GM18951 (cell line): ENCODE data around the gene LRCH1.
"Not testable (repeated sequence)": the region's sequence is repeated elsewhere in the genome, so short reads cannot be mapped to it uniquely, and the experiment has no call there.

Experiments used
- POLR2A ChIP-seq: IDR thresholded peaks from 4 replicates; pipeline ENCODE4 v1.6.1; 2011; ENCODE audit warnings: mild to moderate bottlenecking; ENCODE audit not compliant: insufficient read length, insufficient read depth; ENCODE audit errors: extremely low read depth
- in situ Hi-C: fragments of 300-500 bp; cut with MboI; formaldehyde crosslinking; loops from one replicate; pipeline ENCODE4 v1.12.0; 2022; ENCODE audit warnings: low sequenced_read_pairs, mixed read lengths, inconsistent platforms; ENCODE audit not compliant: unreplicated experiment

Gene LRCH1

DNA sequence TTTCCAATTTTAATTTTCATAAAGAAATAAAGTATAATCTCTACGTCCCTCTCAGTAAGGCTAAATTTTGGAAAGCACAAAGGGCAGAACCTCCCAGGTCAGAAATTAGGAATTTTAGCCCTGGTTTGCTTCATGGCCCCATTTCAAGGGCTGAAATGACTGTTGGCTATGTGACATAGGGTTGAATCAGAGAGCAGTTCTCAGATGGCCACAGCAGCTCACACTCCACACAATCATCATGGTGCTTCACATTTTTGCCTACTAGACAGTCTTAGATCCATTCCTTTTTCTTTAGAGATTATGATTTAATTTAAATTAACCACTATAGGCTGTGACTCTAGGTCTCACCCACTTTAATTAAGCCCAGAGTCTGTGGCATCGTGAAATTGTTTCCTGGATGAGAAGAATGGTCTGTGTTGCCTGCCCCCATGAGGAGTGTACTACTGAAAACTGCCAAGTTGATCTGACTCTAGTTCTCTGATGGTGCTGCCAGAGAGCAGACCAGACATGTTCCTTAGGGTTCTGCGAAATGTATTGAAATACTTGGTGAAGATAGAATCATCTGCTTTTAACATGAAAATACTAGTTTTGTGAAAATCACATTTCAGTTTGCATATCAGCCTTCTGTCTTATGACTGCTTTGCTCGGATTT is 186.6 kb downstream of the LRCH1 start:
- in situ Hi-C loops, result no loop called here
- no peak for TF ChIP-seq POLR2A

- no peak for TF ChIP-seq POLR2A
- in situ Hi-C loops, result no loop called here
Observed at GRCh38 chr13:46743191-46743590, 190.2 kb downstream of the LRCH1 start.

GRCh38 chr13:46745062-46745461 is 192.1 kb downstream of the LRCH1 start:
- TF ChIP-seq POLR2A, result no peak
- in situ Hi-C loops, result no loop called here

- in situ Hi-C loops, result no loop called here
- no peak for TF ChIP-seq POLR2A
Observed at GRCh38 chr13:46745706-46746105, 192.7 kb downstream of the LRCH1 start.

DNA sequence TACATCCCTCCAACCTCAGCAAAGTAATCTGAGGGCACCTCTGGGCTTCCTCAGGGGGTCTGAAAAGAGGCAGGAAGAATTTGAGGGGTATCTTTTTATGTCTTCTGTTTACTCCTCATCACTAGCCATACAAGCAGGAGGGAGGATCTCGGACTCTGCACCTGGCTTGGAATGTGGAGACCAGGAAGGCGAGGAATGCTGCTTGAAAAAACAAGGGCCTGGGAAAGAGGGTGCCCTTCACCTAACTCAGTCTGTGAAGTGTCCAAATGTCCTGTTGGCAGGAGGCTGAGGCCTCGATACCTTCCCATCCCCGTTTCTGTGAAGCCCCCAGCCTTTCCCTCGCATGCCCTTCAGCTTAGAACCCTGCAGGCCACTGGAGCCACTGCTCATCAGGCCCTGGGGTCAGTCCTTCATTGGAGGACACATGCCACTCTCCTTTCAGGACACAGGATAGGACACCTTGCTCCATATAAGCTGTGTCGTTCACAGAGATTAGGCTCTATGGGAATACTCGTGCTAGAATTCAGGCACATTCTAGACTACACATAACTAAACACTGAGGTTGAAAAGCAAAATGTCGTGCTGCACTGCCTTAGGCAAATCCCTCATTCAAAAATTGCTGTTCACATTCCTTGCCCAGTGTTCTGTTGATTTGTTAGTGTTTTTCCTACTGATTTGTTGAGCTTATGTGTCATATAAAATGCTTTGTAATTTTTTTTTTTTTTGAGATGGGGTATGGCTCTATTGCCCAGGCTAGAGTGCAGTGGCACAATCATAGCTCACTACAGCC is 194.3 kb downstream of the LRCH1 start:
- TF ChIP-seq POLR2A, result no peak

GRCh38 chr13:46748300-46748699 is 195.3 kb downstream of the LRCH1 start:
- in situ Hi-C loops, result no loop called here
- no peak for TF ChIP-seq POLR2A

More for the DNA sequence above, 194.3 kb downstream of the LRCH1 start:
- in situ Hi-C loops, result no loop called here

DNA sequence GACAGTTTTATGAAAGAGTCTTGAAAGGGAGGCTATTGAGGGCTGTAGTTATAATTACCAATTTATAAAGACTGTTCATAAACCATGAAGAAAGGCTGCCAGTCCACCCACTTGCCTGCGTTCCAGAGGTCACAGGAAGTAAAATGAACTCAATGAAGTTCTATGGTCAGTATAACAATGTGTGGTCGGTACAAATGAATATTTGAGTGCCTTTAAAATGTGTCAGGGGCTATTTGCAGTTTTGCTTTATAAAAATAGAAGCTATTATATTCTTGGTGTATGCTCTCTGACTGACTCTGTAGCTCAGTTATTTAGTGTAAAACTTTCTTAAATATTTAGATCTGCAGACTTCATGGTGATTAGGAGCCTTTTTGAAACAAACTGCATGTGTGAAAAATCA is 197.0 kb downstream of the LRCH1 start:
- in situ Hi-C loops, result no loop called here
- no peak for TF ChIP-seq POLR2A

DNA sequence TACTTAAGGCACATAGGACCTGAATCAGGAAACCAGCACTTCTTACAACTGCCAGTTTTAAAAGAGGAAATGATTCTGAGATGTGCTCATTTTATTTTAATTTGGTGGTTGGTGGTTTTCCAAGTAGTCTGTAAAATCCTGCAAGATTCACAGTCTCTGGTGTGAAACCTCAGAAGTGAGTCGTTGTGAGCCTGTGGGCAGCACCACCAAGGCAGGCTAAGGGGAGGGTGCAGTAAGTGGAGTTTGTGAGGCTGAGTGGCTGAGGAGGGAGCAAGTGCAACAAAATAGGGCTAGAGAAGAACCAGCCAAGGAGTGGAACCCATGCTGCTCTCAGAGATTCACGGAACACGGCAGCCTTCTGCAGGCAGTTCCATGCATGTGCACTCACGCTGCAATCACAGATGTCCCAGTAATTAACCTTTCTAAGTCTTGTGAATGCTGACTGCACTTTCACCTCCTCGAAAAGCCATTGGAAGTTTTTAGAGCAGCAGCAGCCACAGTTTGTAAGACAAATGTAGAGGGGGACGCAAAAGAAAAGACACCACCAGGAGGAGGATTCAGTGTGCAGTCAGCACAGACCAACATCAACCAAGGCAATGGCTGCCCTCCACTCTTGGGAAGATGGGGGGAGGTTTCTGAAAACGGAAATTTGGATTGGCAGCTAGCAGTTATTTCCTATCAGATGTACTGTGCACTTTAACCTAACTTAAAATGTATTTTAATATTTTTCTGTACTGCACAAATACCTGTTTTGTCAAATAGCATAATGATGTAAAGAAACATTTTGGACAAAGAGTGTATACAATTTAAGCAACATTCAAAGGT is 199.1 kb downstream of the LRCH1 start:
- in situ Hi-C loops, result no loop called here
- TF ChIP-seq POLR2A, result peak; percentile 18

DNA sequence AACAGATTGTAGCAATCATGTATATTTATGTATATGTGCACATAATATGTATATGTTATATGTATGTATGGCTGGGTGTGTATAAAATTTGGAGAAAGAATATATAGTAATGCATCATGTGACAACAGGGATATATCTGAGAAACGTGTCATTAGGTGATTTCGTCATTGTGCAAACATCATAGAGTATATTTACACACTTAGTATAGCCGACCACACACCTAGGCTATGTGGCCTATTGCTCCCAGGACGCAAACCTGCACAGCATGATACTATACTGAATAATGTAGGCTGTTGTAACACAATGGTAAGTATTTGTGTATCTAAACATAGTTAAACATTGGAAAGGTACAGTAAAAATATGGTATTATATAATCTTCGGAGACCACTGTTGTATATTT is 200.2 kb downstream of the LRCH1 start:
- no peak for TF ChIP-seq POLR2A

DNA sequence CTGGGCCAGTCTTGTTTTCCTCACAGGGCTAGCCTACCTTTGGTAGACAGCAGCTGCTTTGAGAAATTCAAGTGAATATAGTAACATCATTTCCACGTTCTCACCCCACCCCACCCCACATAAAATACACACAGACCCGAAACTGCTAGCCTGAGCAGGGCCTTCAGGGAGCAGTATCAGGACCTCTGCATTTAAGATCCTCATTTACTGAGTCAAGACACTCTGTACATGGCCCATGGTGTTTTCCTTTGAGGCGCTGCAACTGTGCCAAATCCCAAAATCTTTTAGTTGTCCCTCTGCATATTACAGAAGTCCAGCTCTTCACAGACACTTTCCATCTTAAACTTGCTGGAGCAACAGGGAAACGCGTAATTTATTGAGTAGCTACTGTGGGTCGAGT is 200.9 kb downstream of the LRCH1 start:
- no peak for TF ChIP-seq POLR2A
- in situ Hi-C loops, result no loop called here

More for the DNA sequence above, 200.2 kb downstream of the LRCH1 start:
- in situ Hi-C loops, result no loop called here

DNA sequence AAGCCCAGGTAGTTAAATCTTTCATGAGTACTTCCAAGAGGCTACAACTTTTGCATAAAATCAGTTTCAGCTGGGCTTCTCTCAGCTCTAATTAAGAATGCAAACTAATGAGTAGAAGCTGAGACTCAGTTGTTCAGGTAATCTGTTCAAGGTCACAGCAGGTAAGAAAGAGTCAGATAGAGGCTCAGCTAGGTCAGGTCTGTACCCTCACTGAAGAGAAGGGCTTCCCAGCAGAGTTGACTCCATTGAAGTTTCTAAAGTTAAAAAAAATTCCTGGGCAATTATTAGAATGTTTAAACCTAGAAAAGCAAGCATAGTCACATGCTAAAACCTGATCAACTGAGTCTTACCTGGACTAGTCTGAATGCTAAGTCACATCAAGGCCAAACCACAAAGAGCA is 201.8 kb downstream of the LRCH1 start:
- TF ChIP-seq POLR2A, result no peak
- in situ Hi-C loops, result no loop called here

DNA sequence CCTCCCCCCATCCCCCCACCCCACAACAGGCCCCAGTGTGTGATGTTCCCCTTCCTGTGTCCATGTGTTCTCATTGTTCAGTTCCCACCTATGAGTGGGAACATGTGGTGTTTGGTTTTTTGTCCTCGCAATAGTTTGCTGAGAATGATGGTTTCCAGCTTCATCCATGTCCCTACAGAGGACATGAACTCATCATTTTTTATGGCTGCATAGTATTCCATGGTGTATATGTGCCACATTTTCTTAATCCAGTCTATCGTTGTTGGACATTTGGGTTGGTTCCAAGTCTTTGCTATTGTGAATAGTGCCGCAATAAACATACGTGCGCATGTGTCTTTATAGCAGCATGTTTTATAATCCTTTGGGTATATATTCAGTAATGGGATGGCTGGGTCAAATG is 202.5 kb downstream of the LRCH1 start:
- in situ Hi-C loops, result not testable (repeated sequence)

DNA sequence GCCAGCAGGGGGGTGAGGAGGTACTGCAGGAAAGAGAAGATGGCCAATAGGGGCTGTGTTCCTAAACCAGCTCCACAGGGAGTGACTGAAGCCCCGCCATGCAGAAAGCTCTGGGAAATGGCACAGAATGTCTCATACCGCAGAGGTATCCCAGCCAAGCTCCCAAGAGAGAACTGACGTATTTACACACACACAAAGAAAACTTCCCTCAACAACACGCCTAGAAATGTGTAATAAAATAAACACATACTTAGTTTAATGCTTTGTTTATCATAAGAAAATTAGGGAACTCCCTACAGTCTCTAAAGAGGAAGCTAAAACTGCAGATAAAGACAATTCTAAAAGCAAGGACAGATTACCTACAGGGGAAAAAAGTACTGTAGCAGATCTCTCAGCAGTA is 204.0 kb downstream of the LRCH1 start:
- TF ChIP-seq POLR2A, result no peak
- in situ Hi-C loops, result no loop called here

- in situ Hi-C loops, result no loop called here
- TF ChIP-seq POLR2A, result no peak
Observed at GRCh38 chr13:46757640-46758039, 204.7 kb downstream of the LRCH1 start.

DNA sequence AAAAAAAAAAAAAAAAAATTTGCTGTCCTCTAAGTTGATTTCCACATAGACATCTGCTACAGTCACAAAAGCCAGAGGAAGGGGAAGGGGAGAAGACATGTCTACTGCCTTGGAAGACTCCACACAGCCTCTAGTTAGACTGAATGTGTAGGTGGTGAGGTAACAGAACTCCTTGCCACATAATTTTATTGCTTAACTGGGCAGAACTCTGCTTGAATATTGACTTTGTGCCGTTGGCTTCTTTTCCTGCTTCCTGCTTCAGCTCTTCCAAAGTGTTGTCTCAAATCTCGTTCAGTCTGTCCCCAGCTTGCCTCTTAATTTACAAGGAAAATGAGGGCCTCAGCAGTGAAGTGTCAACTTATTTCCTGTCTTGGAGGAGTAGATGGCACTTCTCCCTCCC is 206.9 kb downstream of the LRCH1 start:
- in situ Hi-C loops, result no loop called here
- TF ChIP-seq POLR2A, result no peak
